ENCODE data around the gene NOTCH3.

NOTCH3 gene

GRCh38 chr19:15159251-15159650 is 41.5 kb downstream of the NOTCH3 start:
- DNase-seq: no peak

- DNase-seq: no peak
Observed at GRCh38 chr19:15156391-15156790, 44.4 kb downstream of the NOTCH3 start.

DNA sequence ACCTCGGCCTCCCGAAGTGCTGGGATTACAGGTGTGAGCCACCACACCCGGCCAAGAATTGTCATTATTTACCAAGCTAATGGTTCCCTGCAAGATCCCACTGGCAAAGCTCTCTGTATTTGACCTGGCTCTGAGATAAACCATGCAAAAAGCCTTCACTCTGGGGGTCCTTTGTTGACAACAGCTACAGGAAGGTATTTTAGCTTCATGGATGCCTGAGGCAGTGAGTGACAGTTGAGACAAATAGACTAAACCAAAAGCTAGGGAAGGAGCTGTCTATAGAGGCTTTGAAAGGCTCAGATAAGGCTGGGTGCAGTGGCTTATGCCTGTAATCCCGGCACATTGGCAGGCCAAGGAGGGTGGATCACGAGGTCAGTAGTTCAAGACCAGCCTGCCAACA is 45.5 kb downstream of the NOTCH3 start:
- DNase-seq: no peak

GRCh38 chr19:15154002-15154612 is 46.7 kb downstream of the NOTCH3 start:
- peak; percentile 65 for DNase-seq

DNA sequence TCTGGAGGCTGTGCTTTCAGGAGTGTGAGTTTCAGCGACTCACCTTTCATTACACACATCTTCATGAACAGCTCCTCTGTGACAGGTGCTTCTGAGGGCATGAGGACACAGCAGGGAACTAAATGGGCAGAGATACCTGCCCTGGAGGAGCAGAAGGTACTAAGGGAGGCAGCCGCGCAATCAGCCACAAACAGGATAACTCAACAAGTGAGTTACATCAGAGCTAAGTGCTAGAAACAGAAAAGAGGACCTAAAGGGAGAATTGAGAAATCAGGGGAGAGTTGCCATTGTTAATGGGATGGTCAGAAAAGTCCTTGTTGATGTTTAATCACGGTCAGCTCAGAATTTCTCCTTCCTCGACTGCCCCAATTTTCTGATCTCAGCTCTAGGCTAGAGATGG is 51.1 kb downstream of the NOTCH3 start:
- DNase-seq: no peak

GRCh38 chr19:15147090-15147489 is 53.7 kb downstream of the NOTCH3 start:
- DNase-seq: no peak

DNA sequence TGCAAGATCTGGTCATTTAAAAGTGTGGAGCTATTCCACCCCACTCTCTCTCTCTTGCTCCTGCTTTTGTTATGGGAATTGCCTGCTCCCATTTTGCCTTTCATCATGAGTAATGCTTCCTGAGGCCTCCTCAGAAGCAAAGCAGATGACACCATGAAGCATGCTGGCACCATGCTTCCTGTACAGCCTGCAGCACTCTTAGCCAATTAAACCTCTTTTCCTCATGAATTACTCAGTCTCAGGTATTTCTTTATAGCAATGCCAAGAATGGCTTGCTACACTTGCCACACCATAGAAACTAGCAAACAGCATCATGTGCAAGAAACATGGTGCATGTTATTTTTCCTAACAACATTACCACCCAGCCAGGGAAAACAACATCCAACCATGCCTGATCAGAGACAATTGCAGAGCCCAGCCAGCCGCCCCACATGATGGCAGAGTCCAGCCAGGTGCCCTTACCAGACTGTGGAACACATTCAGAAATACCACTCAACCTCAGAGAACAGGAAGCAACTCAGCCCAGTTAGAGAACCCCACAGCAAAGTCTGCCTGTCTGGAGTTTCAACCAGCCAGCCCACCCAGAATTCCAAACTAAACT is 56.6 kb downstream of the NOTCH3 start:
- no peak for DNase-seq

DNA sequence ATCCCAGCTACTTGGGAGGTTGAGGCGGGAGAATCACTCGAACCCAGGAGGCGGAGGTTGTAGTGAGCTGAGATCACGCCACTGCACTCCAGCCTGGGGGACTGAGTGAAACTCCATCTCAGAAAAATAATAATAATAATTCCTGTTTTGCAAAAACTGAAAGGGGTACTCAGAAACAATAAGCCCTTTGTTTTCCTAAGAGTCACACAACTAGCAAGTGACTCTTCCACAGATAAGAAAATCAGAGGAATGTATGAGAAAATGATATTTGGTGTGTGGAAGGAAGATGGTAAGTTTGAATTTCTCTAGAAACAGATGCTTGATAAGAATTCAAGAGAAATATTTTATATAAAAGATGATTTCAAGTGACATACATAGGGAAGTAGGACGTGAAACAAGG is 58.5 kb downstream of the NOTCH3 start:
- no peak for DNase-seq

GRCh38 chr19:15141143-15141542 is 59.7 kb downstream of the NOTCH3 start:
- no peak for DNase-seq

DNA sequence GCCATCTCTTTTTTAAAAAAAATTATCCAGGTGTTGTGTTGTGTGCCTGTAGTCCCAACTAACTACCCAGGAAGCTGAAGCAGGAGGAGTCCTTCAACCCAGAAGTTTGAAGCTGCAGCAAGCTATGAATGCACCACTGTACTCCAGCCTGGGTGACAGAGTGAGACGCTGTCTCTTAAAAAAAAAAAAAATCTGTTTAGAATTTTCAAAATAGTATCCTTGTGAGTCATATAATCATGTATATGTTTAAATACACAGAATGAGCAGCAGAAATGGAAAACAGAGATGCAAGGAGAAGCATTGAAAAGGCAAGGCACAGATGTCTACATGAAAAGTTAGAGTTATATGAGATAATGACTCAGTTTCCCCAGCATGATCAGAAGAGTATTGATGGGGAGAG is 62.4 kb downstream of the NOTCH3 start:
- no peak for DNase-seq

DNA sequence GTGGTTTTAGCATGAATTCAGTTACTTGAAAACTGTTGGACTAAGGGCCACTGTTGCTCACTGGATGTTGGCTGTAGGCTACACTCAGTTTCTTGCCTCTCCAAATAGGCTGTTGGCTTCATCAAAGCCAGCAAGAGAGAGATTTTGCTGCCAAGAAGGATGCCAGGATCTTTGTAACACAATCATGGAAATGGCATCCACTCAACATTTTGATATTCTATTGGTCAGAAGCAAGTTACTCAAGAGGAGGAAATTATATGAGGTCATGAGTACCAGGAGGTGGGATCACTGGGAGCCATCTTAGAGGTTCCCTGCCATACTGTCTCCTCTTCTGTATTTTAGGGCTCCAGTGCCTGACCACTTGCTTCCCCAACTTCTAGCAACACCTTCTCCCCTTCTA is 63.0 kb downstream of the NOTCH3 start:
- DNase-seq: no peak

GRCh38 chr19:15136234-15136954 is 64.4 kb downstream of the NOTCH3 start:
- no peak for DNase-seq

DNA sequence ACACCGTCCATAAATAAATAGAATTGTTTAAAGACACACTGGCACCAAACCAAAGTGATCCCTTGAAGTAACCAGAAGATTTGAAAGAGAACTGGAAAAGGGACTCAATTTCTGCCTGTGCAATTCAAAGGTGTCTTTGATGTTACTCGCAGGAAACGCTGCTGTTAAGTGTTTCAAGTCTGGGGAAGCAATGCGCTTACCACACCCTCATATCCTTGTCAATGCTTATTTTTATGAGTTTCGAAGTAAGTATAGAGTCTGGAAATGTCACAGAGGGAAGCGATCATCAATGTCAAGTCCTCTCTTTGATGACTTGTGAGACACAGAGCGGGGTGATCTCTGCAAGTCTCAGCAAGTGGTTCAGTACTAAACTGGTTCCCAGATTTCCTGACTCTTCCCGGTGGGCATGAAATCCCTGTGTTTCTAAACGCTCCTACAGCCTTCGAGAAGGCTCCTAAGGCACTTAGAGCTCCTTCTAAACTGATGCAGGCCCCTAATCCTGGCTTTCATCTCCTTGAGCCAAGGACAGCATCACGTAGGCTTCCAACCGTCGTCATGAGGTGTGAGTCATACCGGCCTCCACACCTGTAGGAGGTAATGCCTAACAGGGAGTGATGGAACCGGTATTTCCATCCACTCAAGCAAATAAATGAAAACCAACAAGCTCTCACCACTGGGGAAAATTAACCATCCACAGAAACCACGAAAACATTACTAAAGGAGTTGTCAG is 70.8 kb downstream of the NOTCH3 start:
- DNase-seq: peak; percentile 50 to 59

- no peak for DNase-seq
Observed at GRCh38 chr19:15128162-15128770, 72.5 kb downstream of the NOTCH3 start.

GRCh38 chr19:15126131-15126910 is 74.5 kb downstream of the NOTCH3 start:
- no peak for DNase-seq

DNA sequence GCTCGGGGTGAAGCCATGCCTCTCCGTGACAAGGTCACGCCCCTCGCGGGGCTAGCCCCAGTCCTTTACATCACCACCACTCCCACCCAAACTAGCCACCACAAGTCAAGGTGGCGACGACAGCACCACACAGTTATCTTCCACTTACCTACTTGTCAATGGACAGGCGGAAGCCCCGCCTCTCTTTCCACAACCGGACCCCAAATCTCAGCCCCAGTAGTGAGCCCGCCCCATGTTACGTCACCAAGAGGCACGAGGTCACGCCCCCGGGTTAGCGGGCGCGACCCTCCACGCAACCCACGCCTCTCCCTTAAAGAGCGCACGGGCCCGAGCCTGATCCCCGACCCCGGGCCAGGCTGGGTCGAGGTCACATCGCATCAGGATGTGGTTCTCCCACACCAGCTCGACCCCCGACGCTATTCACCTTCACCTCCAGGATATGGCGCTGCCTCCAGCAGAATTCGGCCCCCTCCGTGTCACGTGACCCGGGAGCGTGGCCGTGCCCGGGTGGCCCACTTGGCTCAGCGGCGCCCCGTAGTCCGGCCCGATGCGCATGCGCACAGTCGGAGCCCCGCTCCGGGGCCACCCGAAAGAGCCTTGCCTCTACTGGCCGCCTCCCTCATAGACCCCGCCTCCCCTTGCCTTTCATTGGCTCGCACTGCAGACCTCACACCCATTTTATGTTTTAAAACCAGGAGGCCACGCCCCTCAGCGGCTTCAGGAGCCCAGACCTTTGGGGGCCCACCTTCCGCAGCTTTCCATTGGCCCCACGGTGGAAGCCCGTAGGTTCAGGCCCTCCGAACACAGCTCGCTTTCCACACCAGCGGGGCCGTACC is 75.3 kb downstream of the NOTCH3 start:
- DNase-seq: peak; percentile 98

DNA sequence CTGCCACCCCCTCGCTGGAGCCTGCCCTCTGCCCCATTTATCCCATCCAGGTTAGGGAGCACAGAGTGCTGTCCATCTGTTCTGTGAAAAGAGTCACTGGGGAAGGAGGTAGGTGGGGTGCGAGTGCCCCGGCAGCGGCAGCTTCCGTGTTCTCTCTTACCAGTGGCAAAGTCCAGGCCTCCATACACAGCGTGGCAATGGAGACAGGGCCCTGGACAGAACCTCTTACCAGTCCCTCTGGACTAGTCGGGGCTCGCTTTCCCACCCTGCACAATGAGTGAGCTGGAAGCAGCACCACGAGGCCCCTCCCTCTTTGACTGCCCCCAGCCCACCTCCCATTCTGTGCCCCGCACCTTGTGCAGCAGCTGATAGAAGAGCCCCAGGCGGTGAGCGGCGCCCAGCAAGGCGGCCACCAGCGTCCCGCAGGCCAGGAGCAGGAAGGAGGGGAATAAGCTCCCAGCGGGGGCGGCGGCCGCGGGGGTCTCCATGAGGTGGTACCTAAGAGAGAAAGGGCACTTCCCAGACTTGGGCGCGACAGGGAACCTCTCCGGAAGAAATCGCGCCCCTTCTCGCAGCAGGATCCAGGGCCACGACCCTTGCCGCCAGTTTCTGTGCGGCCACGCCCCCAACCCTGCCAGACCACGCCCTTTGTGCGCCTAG is 76.1 kb downstream of the NOTCH3 start:
- no peak for DNase-seq

- no peak for DNase-seq
Observed at GRCh38 chr19:15123900-15124299, 76.9 kb downstream of the NOTCH3 start.

DNA sequence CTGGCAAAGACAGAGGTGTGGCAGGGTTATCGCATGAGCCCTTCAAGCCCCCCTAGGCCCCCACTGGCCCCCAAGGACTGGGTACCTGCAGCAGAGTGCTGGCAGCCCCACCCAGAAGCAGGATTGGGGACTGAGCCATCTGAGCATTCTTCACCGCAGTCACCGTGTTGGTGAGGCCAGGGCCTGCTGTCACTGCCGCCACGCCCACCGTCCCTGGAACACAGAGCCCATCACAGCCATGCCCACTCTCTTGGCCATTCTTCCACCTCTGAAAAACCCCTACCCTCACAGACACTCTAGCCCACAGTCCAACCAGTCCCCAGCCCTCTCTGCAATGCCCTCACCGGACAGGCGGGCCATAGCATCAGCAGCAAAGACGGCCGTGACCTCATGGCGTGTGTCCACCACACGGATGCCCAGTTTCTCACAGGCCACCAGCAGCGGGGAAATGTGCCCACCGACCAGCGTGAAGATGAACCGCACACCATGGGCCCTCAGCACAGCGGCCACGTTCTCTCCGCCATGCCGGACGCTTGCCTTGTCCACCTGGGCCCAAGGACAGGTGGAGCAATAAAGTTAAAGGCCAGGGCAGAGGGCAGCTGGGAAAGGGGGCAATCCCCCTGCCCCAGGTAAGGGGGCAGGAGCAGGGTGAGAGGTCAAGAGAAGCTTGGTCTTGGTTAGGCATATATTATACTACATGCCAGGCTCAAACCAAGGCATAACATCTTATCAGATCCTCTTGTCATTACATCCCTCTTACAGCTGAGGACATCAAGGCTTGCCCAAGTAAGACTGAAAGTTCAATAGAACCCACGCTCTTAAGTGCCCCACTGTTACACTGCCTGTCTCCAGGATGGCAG is 77.5 kb downstream of the NOTCH3 start:
- DNase-seq: no peak

All from activated T-cell treated with anti-CD3 and anti-CD28 coated beads, Interleukin-2, amount 50 U/mL, for 48 hours (primary cell).